ENCODE measurements around the gene CEACAM21.

CEACAM21 gene

GRCh38 chr19:41589371-41589770 is 13.4 kb downstream of the CEACAM21 start:
- DNase-seq (ENCODE audit: low spot score) = no peak
- Histone ChIP-seq H3K4me3 (no peak overlapping the region), H3K27ac (no peak overlapping the region)
- TF ChIP-seq CTCF (IDR thresholded peaks at IDR 0.05) = no peak

- no peak overlapping the region for H3K4me3 ChIP-seq
- TF ChIP-seq CTCF (IDR thresholded peaks at IDR 0.05) = no peak
- no peak for DNase-seq (ENCODE audit: low spot score)
- H3K27ac ChIP-seq = no peak overlapping the region
These were observed 15.0 kb downstream of the CEACAM21 start for GRCh38 chr19:41590936-41591335.

- Histone ChIP-seq H3K27ac (no peak overlapping the region), H3K4me3 (no peak overlapping the region)
- DNase-seq (ENCODE audit: low spot score) = no peak
- no peak for TF ChIP-seq CTCF (IDR thresholded peaks at IDR 0.05)
These were observed 16.1 kb downstream of the CEACAM21 start for GRCh38 chr19:41591951-41592562.

GRCh38 chr19:41595258-41595889 is 19.4 kb downstream of the CEACAM21 start:
- TF ChIP-seq CTCF (IDR thresholded peaks at IDR 0.05) = no peak
- no peak overlapping the region for H3K4me3 ChIP-seq
- DNase-seq (ENCODE audit: low spot score) = no peak

GRCh38 chr19:41595890-41596280 is 19.9 kb downstream of the CEACAM21 start:
- Histone ChIP-seq H3K4me3 (no peak overlapping the region), H3K27ac (no peak overlapping the region)
- DNase-seq (ENCODE audit: low spot score) = no peak
- no peak for TF ChIP-seq CTCF (IDR thresholded peaks at IDR 0.05)

More at GRCh38 chr19:41595258-41595889, 19.4 kb downstream of the CEACAM21 start:
- H3K27ac ChIP-seq = no peak overlapping the region

GRCh38 chr19:41597600-41598041 is 21.7 kb downstream of the CEACAM21 start:
- no peak for DNase-seq (ENCODE audit: low spot score)
- TF ChIP-seq CTCF (IDR thresholded peaks at IDR 0.05) = peak; percentile 48
- Histone ChIP-seq H3K4me3 (no peak overlapping the region), H3K27ac (no peak overlapping the region)

All from coronary artery (tissue), 2 donors.